ENCODE results near the gene NCEH1. TPM values are rescaled to one million over a fixed set of nuclear protein-coding genes. Genes with fewer than 3 reads are reported as not detected.
A peak's percentile ranks its signal among the peaks of the same experiment; 100 is the strongest.
"Not testable (repeated sequence)": the region's sequence is repeated elsewhere in the genome, so short reads cannot be mapped to it uniquely, and the experiment has no call there.

NCEH1 gene, protein sequence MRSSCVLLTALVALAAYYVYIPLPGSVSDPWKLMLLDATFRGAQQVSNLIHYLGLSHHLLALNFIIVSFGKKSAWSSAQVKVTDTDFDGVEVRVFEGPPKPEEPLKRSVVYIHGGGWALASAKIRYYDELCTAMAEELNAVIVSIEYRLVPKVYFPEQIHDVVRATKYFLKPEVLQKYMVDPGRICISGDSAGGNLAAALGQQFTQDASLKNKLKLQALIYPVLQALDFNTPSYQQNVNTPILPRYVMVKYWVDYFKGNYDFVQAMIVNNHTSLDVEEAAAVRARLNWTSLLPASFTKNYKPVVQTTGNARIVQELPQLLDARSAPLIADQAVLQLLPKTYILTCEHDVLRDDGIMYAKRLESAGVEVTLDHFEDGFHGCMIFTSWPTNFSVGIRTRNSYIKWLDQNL
- polyA plus RNA-seq (2012; ENCODE audit: missing spikeins) = 2.4 TPM

DNA sequence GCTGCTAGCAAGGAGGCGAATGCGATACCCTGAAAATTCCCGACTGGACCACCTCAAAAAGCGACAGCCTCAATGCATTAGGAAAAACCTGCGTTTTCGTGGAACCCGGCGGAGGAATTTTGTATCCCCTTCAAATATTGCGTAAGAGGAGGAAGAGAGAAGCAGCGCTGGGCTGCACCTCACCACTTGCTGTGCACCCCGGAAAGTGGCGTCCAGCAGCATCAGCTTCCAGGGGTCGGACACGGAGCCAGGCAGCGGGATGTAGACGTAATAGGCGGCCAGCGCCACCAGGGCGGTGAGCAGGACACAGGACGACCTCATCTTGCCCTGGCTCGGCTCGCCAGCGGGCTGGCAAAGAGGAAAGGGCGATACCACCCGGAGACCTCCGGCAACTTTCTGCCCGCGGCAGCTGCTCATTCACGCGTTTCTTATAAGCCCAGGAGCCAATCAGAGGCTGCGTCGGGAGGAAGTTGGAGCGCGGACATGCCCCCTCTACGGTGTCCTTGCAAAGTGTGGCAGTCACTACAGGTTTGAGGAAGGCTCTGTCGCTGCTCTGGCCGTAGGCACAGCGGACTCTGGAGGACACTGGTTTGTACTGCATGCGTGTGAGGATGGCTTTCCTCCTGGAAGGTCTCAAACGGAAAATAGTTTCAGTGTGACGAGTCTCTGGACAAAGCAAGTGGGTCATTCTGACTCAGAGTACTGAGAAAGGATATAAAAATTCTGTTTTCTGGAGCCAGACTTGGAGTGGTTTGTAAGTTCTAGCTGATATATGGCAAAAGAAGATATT, at the start of gene NCEH1:
Gene NCEH1 (minus strand): TSS at position 404 of the 790 bp plus-strand sequence. CDS start 83 bp downstream, at position 321.
- FAIRE-seq = peak; percentile 93
- DNase-seq (ENCODE audit: insufficient read length) = peak; percentile 71

DNA sequence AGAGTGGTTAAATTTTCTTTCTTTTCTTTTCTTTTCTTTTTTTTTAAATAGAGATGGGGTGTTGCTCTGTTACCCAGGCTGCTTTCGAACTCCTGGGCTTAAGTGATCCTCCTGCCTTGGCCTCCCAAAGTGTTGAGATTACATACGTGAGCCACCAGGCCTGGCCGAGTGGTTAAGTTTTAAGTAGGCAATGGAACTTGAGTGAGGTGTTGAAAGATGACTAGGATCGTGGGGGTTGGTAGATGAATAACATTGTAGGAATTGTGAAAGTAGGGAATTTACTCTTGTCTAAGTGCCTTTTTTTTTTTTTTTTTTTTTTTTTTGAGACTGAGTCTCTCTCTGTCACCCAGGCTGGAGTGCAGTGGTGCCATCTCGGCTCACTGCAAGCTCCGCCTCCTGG, 49.5 kb upstream of the NCEH1 start:
- not testable (repeated sequence) for FAIRE-seq; DNase-seq (ENCODE audit: insufficient read length)

More for the DNA sequence above, at the start of gene NCEH1:
- TF ChIP-seq POLR2A (IDR thresholded peaks at IDR 0.05; ENCODE audit: low read depth, low read length) (peak; percentile 81), TAF1 (IDR thresholded peaks at IDR 0.05; ENCODE audit: borderline replicate concordance, low read depth, low read length) (no peak), POLR2AphosphoS5 (IDR thresholded peaks at IDR 0.05; ENCODE audit: low read depth, low read length) (peak; percentile 54)

DNA sequence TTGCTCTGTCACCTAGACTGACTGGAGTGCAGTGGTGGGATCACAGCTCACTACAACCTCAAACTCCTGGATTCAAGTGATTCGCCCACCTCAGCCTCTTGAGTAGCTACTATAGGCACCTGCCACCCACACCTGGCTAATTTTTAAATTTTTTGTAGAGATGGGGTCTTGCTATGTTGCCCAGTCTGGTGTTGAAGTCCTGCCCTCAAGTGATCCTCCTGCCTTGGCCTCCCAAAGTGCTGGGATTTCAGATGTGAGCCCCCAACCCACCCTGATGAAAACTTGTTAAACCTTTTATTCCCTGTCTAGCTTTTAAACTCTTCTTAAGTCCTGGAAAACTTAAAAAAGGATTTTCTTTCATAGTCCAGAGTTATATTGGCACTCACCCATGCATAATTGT, 42.3 kb upstream of the NCEH1 start:
- DNase-seq (ENCODE audit: insufficient read length) (no peak), FAIRE-seq (no peak)
- TF ChIP-seq TAF1 (IDR thresholded peaks at IDR 0.05; ENCODE audit: borderline replicate concordance, low read depth, low read length) = no peak
- no peak for TF ChIP-seq POLR2A (IDR thresholded peaks at IDR 0.05; ENCODE audit: low read depth, low read length)
- no peak for TF ChIP-seq POLR2AphosphoS5 (IDR thresholded peaks at IDR 0.05; ENCODE audit: low read depth, low read length)

DNA sequence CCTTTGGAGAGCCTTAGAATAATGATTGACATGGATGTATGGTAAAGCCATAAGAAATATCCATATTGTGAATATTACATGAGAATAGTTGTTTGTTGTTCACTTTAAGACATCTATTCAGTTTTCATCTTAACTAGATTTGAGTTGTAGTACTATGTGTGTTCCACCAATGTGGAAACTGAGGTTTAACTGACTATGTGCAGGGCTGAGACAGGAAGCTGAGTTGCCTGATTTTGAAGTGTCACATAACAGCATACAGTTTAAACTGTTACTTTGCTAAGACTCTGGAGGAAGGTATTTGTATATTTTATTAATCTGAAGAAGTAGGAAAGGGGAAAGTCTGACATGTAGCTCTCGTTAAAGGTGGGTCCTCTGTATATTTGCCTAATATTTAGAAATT, 41.8 kb upstream of the NCEH1 start:
- DNase-seq (ENCODE audit: insufficient read length) (no peak), FAIRE-seq (no peak)
- no peak for TF ChIP-seq POLR2A (IDR thresholded peaks at IDR 0.05; ENCODE audit: low read depth, low read length)
- no peak for TF ChIP-seq POLR2AphosphoS5 (IDR thresholded peaks at IDR 0.05; ENCODE audit: low read depth, low read length)
- no peak for TF ChIP-seq TAF1 (IDR thresholded peaks at IDR 0.05; ENCODE audit: borderline replicate concordance, low read depth, low read length)

DNA sequence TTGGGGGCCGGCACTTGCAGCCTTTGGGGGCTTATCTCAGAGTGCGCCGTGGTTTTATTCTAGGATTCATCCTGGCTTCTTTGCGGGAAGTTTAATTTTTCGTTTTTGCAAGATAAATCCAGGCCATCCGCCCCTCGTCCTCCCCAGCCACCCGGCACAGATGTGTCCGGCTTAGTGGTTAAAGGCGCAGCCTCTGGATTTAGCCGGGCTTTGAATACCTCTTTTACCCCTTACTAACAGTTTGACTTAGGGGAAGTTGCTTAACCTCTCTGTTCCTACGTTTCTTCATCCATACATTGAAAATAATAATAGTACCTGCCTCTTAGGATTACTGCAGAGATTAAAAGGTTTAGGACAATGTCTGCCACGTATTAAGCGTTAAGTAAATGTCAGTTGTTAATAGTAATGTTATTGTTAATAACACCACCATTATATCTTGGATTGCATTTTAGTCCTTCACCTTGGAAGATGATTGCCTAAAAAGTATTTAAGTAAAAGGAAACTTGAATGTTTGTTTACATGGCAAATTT, 40.4 kb upstream of the NCEH1 start:
- DNase-seq (ENCODE audit: insufficient read length) = peak; percentile 6
- peak; percentile 76 for FAIRE-seq
- no peak for TF ChIP-seq POLR2AphosphoS5 (IDR thresholded peaks at IDR 0.05; ENCODE audit: low read depth, low read length)
- no peak for TF ChIP-seq POLR2A (IDR thresholded peaks at IDR 0.05; ENCODE audit: low read depth, low read length)
- no peak for TF ChIP-seq TAF1 (IDR thresholded peaks at IDR 0.05; ENCODE audit: borderline replicate concordance, low read depth, low read length)

DNA sequence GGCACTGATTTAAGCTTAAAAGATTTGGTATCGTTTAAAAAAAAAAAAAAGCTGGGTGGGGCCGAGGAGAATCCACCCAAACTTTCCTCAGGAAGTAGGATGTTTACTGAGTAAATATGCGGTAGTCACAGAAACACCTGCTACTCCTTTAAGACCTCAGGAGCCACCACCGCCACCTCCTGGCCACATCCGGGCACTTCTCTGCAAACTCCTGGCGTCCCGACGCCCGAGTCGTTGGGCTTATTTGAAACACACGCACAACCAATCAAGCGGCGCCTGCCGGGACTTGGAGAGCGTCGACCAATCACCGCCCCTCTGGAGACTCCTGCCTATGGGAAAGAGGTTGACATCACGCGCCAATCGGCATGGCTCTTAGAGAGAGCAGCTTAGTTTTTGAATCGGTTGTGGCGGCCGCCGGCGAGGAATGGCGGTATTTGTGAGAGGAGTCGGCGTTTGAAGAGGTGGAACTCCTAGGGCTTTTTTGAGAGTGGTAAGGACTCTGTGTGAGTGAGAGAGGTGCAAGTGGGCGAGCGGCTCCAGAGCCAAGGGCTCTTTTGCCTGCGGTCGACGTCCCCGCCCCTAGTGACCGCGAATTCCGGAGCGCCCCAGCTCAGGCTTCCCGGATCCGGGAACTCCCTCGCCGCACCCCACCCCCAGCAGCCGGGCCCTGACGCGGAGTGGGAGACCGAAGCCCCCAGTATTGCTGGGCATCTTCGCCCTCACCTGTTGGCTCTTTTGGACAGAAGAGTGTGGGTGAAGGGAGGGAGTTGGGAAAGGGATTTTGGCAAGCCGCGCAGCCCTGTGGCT, 39.7 kb upstream of the NCEH1 start, which contains the start of gene ECT2:
Gene ECT2 (plus strand): TSS at position 359 of the 807 bp plus-strand sequence. CDS start 3,805 bp downstream, outside the sequence.
- no peak for TF ChIP-seq TAF1 (IDR thresholded peaks at IDR 0.05; ENCODE audit: borderline replicate concordance, low read depth, low read length)
- peak; percentile 66 for TF ChIP-seq POLR2AphosphoS5 (IDR thresholded peaks at IDR 0.05; ENCODE audit: low read depth, low read length)
- TF ChIP-seq POLR2A (IDR thresholded peaks at IDR 0.05; ENCODE audit: low read depth, low read length) = peak; percentile 70
- DNase-seq (ENCODE audit: insufficient read length) = peak; percentile 83
- FAIRE-seq = peak; percentile 94

DNA sequence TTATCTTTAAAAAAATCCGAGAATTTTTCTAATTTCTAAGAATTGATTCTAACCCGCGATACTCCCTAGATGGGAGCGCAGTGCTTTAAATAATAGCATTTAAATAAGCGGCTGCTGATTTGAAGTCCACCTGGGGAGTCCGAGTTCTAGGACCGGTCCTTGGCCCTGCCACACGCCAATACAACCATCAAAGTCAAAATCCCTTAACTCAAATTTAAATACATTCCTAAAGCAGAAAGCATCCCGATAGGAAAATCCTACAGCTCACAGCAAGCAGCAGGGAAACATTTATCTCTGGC, 39.2 kb upstream of the NCEH1 start:
- FAIRE-seq (no peak), DNase-seq (ENCODE audit: insufficient read length) (no peak)
- no peak for TF ChIP-seq POLR2A (IDR thresholded peaks at IDR 0.05; ENCODE audit: low read depth, low read length)
- no peak for TF ChIP-seq POLR2AphosphoS5 (IDR thresholded peaks at IDR 0.05; ENCODE audit: low read depth, low read length)
- no peak for TF ChIP-seq TAF1 (IDR thresholded peaks at IDR 0.05; ENCODE audit: borderline replicate concordance, low read depth, low read length)

DNA sequence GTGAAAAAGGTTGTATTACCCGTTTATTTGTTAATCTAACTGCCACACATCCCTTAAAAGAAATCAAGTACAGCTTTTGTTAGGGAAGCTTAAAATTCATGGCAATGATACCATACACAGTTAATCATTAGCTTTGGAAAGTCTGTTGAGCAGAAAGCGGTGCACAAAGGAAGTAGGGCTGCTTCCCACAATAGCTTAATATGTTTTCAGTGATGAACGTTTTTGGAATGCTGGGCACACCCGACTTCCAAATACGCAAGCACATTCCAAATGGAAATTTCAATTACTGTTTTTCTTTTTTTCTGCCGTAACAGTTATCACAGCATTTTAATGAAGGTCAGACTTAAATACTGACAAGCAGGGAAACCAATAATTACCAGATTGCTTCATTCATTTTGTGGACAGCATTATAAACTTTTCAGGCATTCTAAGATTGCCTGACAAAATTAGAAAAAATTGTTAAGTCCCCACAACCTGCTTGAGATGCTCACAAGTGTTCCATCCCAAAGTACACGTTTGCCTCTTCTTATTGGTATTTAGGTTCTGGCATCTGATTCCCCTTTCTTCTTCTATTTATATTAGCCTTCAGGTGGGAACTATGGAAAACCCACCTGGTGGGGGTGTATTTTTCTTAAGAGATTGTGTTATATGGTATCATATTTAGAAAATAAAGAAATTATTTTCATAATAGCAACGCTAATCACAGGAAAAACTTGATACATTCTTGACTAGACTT, 38.5 kb upstream of the NCEH1 start:
- no peak for DNase-seq (ENCODE audit: insufficient read length)

DNA sequence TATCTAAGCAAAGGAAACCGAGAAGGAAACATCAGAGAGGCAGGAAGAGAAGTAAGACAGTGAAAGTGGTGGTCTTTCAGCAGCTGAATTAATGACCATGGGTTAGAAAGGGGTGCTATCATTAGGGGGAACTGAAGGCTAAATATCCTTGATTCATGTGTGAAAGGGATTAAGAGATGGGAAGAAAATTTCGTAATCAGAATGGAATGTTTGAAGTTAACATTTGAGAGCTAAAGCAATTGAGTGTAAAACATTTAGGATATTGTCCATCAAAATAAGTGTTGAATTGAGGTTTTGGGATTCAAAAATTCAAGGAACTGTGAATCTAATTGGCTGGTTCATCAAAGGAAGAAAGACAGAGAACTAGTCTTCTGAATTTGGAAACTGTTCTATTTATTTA, 35.6 kb upstream of the NCEH1 start:
- DNase-seq (ENCODE audit: insufficient read length) (no peak), FAIRE-seq (no peak)
- TF ChIP-seq POLR2A (IDR thresholded peaks at IDR 0.05; ENCODE audit: low read depth, low read length) (no peak), POLR2AphosphoS5 (IDR thresholded peaks at IDR 0.05; ENCODE audit: low read depth, low read length) (no peak), TAF1 (IDR thresholded peaks at IDR 0.05; ENCODE audit: borderline replicate concordance, low read depth, low read length) (no peak)

More for the DNA sequence above, 38.5 kb upstream of the NCEH1 start:
- no peak for TF ChIP-seq POLR2A (IDR thresholded peaks at IDR 0.05; ENCODE audit: low read depth, low read length)
- TF ChIP-seq POLR2AphosphoS5 (IDR thresholded peaks at IDR 0.05; ENCODE audit: low read depth, low read length) = no peak
- TF ChIP-seq TAF1 (IDR thresholded peaks at IDR 0.05; ENCODE audit: borderline replicate concordance, low read depth, low read length) = no peak
- no peak for FAIRE-seq

DNA sequence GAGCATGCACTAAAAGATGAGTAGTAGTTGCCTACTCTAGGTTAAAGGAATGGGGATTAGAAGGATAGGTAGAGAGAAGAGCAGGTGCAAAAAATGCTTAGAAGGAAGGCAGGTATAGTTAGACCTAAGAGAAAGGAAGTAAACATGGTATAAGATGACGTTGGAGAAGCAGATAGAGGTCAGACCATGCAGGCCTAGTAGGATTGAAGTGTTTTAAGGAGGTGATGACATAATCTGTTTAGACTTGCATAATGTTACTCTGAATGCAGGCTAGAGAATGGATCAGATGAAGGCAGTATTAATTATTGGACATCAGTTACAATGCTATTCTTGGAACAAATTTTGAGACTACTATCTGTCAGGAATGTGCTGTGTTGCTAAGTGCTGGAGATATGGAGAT, 28.6 kb upstream of the NCEH1 start:
- TF ChIP-seq POLR2A (IDR thresholded peaks at IDR 0.05; ENCODE audit: low read depth, low read length) (no peak), POLR2AphosphoS5 (IDR thresholded peaks at IDR 0.05; ENCODE audit: low read depth, low read length) (no peak), TAF1 (IDR thresholded peaks at IDR 0.05; ENCODE audit: borderline replicate concordance, low read depth, low read length) (no peak)
- no peak for FAIRE-seq
- DNase-seq (ENCODE audit: insufficient read length) = no peak

Data from GM12892 (cell line).